ENCODE data around the gene KRT26.
A peak's percentile ranks its signal among the peaks of the same experiment; 100 is the strongest.
"Not testable (repeated sequence)": the region's sequence is repeated elsewhere in the genome, so short reads cannot be mapped to it uniquely, and the experiment has no call there.

KRT26 gene, protein sequence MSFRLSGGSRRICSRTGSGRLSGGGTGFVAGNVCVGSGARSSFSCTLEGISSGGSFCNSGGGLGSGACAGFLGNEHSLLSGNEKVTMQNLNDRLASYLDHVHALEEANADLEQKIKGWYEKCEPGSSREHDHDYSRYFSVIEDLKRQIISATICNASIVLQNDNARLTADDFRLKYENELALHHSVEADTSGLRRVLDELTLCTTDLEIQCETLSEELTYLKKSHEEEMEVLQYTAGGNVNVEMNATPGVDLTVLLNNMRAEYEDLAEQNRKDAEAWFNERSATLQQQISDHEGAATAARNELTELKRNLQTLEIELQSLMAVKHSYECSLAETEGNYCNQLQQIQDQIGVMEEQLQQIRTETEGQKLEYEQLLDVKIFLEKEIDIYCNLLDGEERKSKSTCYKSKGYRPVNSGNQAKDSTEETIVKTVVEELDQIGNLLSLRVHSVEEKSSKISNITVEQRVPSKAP

DNA sequence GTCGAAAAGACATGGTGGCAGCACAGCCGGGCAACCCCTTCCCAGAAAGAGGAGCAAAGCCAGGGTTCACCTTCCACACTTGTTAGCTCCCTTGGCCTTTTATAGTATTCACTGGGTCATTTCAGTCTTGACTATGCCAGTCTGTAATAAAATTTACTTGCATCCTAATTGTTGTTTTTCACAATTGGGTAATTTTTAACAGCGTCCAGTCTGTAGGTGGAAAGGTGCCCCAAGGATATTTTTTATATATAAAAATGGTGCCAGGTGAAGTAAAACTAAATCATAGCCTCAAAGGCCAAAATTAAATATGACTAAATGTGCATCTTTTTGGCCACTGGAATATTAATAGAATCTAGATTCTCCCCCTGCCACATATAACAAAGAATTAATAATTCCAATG, at the start of gene KRT26:
Gene KRT26, minus strand, starts transcription at position 101 of the 400 bp plus-strand sequence. Its CDS starts 88 bp downstream, at position 13.
- DNase-seq, result no peak

DNA sequence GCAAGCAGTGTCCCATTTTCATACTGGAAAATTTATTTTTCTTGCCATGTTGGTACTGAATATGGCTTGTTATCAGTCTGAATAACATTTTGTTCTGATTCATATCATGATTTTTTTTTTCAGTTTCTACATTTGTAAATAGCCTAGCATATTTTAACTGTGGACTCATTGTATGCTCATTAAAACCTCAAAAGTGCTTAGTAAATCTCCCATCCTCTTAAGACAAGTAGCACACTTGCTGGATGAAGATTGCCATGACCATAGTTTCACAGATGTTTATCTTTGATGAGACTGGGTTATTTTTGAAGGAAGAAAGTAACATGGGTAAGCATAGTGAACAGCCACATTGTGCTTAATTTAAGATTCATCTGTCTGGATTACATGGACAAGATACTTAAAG, 49.5 kb upstream of the KRT26 start:
- no peak for DNase-seq

- DNase-seq, result peak; percentile 3
Measured at GRCh38 chr17:40820228-40820838, 48.3 kb upstream of the KRT26 start.

GRCh38 chr17:40819528-40820125, 47.6 kb upstream of the KRT26 start:
- DNase-seq, result no peak

DNA sequence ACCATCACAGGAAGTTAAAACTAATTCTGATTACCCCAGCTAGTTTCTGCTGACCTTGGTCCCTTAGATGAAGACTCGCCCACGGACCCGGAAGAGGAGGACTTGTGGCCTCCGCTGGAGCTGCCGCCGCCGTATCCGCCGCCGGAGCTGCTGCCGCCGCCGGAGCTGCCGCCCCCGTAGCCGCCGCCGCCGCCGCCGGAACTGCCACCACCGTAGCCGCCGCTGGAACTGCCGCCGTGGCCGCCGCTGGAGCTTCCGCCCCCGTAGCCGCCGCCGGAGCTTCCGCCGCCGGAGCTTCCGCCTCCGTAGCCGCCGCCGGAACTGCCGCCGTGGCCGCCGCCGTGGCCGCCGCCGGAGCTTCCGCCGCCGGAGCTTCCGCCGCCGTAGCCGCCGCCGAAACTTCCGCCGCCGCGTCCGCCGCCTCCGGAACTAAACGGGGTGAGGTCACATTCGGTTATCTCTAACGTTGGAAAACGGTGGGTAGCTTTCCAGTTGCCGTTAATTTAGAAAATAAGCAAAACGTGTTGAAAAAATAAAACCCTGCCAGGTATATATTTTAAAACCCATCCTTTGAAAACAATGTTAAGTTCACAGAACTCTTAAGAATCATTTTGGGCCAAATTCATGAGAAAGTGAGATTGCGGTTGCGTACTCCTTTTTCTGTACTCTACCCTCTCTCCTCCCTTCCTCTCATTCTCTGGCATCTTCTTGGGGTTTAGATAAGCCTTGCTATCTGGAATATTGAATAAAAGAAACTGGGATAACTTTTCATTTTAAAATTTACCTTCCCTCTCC, 46.9 kb upstream of the KRT26 start:
- DNase-seq, result peak; percentile 91

DNA sequence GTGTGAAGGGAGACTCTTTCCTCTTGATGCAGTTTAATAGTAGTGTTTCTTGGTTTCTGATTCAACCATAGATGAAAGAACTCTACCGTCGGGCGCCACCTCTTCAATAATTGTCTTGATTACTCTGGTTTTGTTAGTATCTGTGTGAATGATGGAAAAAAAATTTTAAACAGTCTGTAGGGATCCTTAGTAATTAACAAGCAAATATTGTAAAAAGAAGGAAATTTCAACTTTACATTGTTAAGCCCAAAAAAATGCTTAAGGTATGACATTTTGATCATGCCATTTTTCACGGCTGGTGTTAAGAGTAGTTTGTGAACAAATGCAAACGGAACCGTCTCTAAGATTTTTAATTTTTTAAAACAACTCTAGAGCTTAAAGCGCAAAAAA, 46.3 kb upstream of the KRT26 start:
- no peak for DNase-seq

DNA sequence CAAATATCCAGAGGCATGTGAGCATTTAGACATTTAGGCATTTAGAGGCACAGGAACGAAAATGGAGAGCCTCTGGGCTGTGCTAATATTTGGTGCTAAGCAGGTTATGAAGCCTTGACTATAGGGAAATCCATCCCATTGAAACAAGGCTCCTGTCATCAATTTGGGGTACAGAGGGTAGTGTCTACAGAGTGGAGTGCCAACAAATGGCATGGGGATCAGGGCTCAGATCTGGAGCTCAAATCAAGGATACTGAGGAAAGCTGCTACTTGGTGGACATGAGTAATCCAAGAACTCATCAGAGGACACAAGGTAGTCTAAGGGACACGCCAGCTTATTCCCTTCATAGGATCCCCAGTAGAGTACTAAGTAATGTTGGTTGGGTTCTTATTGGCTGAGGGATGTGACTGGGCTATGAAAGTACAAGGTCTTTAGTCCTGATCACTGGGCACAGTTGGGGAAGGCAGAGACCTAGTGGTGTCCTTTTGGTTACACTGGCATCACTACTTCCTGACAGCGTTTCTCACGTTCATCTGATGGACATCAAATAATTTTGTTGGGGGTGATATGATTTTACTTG, 45.2 kb upstream of the KRT26 start:
- no peak for DNase-seq

DNA sequence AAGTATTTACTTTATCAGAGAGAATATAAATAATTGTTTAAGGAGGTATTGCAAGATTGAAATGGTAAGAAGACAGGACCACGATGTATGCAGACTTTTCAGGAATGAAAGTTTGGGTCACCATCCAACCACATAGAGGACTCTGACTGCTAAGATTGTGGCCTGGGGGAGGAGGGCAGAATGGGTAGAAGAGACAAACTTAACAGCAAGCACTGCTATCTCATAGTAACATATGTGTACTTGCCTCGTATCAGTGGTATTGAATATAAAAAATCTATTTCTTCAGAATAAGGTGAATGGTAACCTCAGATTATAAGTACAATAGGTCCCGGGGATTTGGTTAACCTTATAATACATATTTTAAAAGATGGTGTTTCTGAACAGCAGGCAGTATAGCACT, 44.6 kb upstream of the KRT26 start:
- DNase-seq, result no peak

DNA sequence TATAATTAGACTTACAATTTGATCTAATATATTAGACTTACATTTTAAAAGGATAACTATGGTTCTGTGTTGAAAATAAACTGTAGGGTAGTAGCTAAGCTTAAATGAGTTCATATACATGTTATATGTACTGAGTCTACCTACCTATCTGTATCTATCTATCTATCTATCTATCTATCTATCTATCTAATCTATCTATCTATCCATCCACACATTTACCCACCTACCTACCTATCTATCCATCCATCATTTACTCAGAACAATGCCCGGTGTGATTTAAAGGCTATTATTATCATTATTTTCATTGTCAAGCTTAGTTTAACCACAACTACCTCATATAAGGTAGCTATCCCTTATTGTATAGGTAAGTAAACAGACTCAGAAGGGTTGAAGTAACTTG, 43.4 kb upstream of the KRT26 start:
- no peak for DNase-seq

DNA sequence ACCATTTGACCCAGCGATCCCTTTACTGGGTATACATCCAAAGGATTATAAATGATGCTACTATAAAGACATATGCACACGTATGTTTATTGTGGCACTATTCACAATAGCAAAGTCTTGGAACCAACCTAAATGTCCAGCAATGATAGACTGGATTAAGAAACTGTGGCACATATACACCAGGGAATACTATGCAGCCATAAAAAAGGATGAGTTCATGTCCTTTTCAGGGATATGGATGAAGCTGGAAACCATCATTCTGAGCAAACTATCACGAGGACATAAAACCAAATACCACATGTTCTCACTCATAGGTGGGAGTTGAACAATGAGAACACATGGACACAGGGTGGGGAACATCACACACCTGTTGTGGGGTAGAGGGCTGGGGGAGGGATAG, 42.7 kb upstream of the KRT26 start:
- DNase-seq, result not testable (repeated sequence)

GRCh38 chr17:40813804-40814203, 41.8 kb upstream of the KRT26 start:
- no peak for DNase-seq

DNA sequence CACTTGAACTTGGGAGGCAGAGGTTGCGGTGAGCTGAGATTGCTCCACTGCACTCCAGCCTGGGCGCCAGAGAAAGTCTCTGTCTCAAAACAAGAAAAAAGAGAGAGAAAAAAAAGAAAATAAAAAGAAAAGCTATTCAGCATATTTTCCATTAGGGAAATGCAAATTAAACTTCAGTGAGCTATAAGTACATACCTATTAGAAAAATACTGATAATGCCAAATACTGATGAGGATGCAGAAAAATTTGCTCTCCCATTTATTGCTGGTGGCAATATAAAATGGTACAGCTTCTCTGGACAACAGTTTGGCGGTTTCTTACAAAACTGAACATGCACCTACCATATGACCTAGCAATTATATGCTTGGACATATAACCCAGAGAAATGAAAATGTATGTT, 40.6 kb upstream of the KRT26 start:
- DNase-seq, result no peak

- no peak for DNase-seq
Measured at GRCh38 chr17:40810494-40810893, 38.5 kb upstream of the KRT26 start.

DNA sequence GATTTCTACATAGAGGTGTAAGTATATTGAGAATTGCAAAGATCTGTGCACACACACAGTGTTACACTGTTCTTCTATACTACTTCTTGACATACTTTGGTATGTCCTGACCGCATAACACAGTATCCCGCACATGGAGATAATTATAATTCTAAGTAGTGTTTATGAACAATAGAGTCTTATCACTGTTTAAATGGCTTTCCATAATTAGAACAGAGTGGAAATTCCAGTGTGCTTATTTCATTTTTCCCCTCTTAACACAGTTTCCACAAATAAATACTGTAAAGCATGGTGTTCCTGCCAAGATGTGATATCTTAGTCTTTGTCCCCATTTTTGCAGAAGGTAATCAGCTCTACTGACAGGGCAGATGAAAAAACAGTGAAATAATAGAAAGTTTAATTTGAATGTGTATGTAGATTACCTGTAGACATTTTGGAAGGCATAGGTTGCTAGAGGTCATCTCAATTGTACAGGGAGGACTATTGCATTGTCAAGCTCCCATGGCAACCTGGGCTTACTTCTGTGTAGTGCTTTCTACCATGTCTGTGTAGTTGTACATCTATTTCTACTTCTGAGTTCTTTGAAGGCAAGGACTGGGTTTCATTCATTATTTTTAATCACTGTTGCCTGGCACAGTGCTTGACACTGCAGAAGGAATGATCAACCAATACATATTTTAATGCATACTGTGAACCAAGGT, 37.9 kb upstream of the KRT26 start:
- no peak for DNase-seq

- no peak for DNase-seq
Measured at GRCh38 chr17:40806131-40806530, 34.1 kb upstream of the KRT26 start.

- peak; percentile 80 for DNase-seq
Measured at GRCh38 chr17:40803617-40804082, 31.6 kb upstream of the KRT26 start.

DNA sequence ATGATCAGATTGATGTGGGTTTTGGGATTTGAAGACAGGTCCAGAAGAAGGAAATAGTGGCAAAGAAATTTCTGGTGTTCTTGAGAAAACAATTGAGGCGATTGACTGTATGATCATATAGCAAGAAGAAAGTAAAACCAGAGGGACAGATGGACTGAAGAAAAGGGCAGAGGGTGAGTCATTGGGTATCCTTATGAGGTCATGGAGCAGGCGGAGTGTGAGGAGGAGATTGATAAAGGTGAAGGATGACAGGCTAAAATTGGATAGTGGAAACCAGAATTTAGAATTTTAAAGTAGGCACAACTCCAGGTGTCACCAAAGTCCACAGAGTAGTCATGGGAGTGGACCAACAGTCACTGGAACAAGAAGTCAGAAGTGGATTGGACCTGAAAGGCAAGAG, 29.2 kb upstream of the KRT26 start:
- no peak for DNase-seq

DNA sequence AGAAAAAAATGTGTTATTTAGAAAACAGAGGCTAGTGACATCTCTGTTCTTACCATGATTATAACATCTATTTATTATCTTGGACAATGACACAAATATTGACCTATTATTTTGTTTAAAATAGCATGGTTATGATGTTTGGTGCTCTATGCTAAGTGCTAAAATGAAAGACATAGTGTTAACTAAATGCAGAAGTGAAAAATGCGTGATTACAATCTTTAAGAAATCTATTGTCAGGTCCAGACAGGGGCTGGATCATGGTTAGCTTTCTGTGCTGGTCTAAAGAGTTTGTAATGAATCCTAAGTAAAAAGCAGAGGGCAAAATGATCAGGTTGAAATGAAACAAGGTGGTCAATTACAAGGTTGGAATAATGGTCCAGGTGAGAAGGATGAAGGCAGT, 28.4 kb upstream of the KRT26 start:
- no peak for DNase-seq

- no peak for DNase-seq
Measured at GRCh38 chr17:40799859-40800258, 27.9 kb upstream of the KRT26 start, which contains the start of gene KRT28. Gene KRT28 (minus strand): TSS chr17:40799959. CDS start chr17:40799893, 66 bp downstream.

DNA sequence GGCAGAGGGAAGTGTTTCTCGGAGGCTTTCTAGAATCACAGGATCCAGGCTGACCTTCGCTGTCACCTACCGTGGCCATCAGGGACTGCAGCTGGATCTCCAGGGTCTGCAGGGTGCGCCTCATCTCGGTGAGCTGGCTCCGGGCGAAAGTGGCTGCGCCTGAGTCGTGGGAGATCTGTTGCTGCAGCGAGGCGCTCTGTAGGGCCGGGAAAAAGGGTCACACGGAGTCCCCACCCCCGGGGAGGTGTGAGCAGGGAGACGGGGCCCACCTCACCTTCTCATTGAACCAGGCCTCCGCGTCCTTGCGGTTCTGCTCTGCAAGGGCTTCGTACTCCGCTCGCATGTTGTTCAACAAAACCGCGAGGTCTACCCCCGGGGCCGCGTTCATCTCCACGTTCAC, 24.8 kb upstream of the KRT26 start:
- no peak for DNase-seq

DNA sequence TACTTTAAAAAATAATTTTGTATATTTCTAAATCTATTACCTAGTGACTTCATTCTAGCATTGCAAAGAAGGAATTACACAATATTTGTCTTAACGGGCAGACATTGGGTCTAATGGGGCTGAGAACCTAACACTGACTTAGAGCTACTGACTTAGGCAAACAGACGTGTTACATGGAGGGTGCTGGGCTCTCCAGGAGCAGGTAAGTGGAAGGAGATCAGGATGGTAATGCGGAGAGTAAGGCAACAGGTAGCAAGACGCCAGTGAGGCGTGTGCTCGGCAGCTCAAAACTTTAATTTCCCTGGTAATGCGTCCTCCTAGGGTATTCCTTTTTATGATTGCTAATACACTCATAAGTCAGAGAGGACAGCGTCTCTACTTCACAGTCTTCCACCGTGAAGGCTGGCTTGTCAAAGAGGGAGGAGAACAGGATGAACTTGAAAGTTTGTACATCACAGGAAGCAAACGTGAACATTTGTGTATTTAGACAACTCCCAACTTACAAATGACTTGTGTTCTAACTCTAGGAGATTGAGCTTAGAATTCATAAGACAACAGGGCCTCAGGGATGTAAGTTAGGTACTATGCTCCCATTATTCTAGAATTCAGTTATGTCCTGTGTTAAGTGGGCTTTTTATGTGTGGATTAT, 23.1 kb upstream of the KRT26 start:
- DNase-seq, result no peak

Measured in suppressor macrophage treated with lipopolysaccharide for 4 hours (primary cell).